ENCODE data around the gene ACOT11. TPM values are rescaled to one million over a fixed set of nuclear protein-coding genes. Genes with fewer than 3 reads are reported as not detected.

The ACOT11 gene
- polyA plus RNA-seq, 1 donor from 2014 or later, result not detected

DNA sequence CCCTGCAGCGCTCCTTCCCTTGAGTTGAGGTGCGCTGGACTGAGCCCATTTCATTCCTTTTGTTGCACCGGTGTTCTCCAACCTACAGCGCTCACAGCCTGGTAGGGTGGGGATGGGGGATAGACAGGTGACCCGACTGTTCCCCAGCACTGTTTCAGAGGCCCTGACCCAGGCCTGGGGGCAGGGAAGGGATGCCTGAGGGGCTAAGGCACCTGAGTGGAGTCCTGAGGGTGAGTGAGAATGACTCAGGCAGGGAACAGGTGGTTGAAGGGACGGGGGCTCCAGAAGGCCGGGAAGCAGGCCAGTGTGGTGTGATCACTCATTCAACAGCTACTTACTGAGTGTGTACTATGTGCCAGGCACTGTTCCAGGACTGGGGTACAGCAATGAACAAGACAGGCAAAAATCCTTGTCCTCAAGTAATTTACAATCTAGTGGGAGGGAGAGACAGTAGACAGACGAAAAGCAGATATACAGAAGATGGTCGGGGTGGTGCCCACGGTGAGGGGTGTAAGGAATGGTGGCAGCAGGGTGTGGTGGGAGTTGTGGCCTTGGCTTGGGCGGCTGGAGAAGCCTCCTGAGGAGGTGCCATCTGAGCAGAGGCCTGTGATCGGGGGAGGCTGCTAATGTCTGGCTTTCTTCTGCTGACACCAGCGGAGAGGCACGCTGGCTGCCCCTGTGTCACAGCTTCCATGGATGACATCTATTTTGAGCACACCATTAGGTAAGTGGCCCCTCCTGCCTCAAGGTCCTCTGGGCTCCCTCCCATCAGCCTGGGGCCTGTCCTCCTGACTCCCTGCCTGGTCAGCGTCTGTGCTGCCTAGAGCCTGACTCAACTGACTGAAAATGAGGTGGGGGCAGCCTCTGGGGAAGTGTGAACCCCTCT is 37.4 kb downstream of the ACOT11 start:
- Histone ChIP-seq H4K20me1 (ENCODE audit: insufficient read depth) (no peaks in the 10 kb centered on the region), H3K9me3 (ENCODE audit: low read length) (no peaks in the 10 kb centered on the region), H3F3A (ENCODE audit: insufficient read depth, low read length, poor library complexity, severe bottlenecking) (no peaks in the 10 kb centered on the region), H3K36me3 (ENCODE audit: insufficient read depth, low read length) (no peaks in the 10 kb centered on the region), H2AFZ (ENCODE audit: low read depth, low read length) (no peak overlapping the region), H3K9ac (ENCODE audit: low read length) (no peak overlapping the region), H3K27ac (ENCODE audit: low read length) (no peak overlapping the region), H3K4me3 (ENCODE audit: low read length) (no peak overlapping the region), H3K79me2 (replicated peaks; ENCODE audit: insufficient read depth, low read length) (no peaks in the 10 kb centered on the region), H3K4me2 (ENCODE audit: low read length) (no peak overlapping the region), H3K9me2 (ENCODE audit: insufficient read depth, low read length) (no peaks in the 10 kb centered on the region), H3K27me3 (ENCODE audit: insufficient read depth, low read depth, low read length) (no peaks in the 10 kb centered on the region)
- no peak for TF ChIP-seq SMC3 (conservative IDR thresholded peaks at IDR 0.05; ENCODE audit: poor library complexity)

DNA sequence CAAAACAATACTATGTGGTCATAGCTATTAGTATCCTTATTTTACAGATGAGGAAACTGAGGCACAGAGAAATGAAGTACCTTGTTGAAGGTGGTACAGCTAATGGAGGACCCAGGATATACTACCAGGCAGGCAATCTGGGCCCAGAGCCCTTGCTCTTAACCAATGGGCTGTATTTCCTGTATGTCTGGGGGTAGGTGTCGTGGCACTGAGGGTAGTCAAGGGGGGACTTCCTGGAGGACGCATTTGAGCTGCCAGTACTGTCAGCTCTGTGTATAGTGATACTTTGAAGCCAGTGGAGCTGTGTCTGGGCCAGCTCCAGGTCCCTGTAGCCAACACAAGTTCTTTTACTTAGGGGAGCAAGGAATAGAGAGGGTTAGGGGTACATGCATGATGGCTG is 40.3 kb downstream of the ACOT11 start:
- H3K79me2 ChIP-seq (replicated peaks; ENCODE audit: insufficient read depth, low read length), result no peaks in the 10 kb centered on the region
- no peaks in the 10 kb centered on the region for H3K27me3 ChIP-seq (ENCODE audit: insufficient read depth, low read depth, low read length)
- no peaks in the 10 kb centered on the region for H3K36me3 ChIP-seq (ENCODE audit: insufficient read depth, low read length)
- no peak overlapping the region for H2AFZ ChIP-seq (ENCODE audit: low read depth, low read length)
- H3K9me2 ChIP-seq (ENCODE audit: insufficient read depth, low read length), result no peaks in the 10 kb centered on the region
- H3K9ac ChIP-seq (ENCODE audit: low read length), result no peak overlapping the region
- H3K27ac ChIP-seq (ENCODE audit: low read length), result no peak overlapping the region
- no peaks in the 10 kb centered on the region for H4K20me1 ChIP-seq (ENCODE audit: insufficient read depth)
- no peaks in the 10 kb centered on the region for H3F3A ChIP-seq (ENCODE audit: insufficient read depth, low read length, poor library complexity, severe bottlenecking)
- no peaks in the 10 kb centered on the region for H3K9me3 ChIP-seq (ENCODE audit: low read length)
- TF ChIP-seq SMC3 (conservative IDR thresholded peaks at IDR 0.05; ENCODE audit: poor library complexity), result no peak
- no peak for TF ChIP-seq EP300 (conservative IDR thresholded peaks at IDR 0.05; ENCODE audit: poor library complexity, severe bottlenecking)
- TF ChIP-seq, protein P1, sequence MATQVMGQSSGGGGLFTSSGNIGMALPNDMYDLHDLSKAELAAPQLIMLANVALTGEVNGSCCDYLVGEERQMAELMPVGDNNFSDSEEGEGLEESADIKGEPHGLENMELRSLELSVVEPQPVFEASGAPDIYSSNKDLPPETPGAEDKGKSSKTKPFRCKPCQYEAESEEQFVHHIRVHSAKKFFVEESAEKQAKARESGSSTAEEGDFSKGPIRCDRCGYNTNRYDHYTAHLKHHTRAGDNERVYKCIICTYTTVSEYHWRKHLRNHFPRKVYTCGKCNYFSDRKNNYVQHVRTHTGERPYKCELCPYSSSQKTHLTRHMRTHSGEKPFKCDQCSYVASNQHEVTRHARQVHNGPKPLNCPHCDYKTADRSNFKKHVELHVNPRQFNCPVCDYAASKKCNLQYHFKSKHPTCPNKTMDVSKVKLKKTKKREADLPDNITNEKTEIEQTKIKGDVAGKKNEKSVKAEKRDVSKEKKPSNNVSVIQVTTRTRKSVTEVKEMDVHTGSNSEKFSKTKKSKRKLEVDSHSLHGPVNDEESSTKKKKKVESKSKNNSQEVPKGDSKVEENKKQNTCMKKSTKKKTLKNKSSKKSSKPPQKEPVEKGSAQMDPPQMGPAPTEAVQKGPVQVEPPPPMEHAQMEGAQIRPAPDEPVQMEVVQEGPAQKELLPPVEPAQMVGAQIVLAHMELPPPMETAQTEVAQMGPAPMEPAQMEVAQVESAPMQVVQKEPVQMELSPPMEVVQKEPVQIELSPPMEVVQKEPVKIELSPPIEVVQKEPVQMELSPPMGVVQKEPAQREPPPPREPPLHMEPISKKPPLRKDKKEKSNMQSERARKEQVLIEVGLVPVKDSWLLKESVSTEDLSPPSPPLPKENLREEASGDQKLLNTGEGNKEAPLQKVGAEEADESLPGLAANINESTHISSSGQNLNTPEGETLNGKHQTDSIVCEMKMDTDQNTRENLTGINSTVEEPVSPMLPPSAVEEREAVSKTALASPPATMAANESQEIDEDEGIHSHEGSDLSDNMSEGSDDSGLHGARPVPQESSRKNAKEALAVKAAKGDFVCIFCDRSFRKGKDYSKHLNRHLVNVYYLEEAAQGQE (IDR thresholded peaks at IDR 0.05; ENCODE audit: borderline replicate concordance), result no peak
- TF ChIP-seq, protein P2, sequence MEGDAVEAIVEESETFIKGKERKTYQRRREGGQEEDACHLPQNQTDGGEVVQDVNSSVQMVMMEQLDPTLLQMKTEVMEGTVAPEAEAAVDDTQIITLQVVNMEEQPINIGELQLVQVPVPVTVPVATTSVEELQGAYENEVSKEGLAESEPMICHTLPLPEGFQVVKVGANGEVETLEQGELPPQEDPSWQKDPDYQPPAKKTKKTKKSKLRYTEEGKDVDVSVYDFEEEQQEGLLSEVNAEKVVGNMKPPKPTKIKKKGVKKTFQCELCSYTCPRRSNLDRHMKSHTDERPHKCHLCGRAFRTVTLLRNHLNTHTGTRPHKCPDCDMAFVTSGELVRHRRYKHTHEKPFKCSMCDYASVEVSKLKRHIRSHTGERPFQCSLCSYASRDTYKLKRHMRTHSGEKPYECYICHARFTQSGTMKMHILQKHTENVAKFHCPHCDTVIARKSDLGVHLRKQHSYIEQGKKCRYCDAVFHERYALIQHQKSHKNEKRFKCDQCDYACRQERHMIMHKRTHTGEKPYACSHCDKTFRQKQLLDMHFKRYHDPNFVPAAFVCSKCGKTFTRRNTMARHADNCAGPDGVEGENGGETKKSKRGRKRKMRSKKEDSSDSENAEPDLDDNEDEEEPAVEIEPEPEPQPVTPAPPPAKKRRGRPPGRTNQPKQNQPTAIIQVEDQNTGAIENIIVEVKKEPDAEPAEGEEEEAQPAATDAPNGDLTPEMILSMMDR (IDR thresholded peaks at IDR 0.05; ENCODE audit: poor library complexity, severe bottlenecking), result no peak
- no peak for TF ChIP-seq POLR2AphosphoS5 (IDR thresholded peaks at IDR 0.05)
- TF ChIP-seq RAD21 (conservative IDR thresholded peaks at IDR 0.05), result no peak
- TF ChIP-seq MXI1 (conservative IDR thresholded peaks at IDR 0.05; ENCODE audit: poor library complexity, severe bottlenecking), result no peak
- no peak for TF ChIP-seq EZH2 (IDR thresholded peaks at IDR 0.05; ENCODE audit: borderline replicate concordance, insufficient read depth, low read length, poor library complexity, severe bottlenecking)
- TF ChIP-seq TAF1 (IDR thresholded peaks at IDR 0.05; ENCODE audit: low read depth), result no peak
- no peak overlapping the region for H3K4me3 ChIP-seq (ENCODE audit: low read length)
- H3K4me2 ChIP-seq (ENCODE audit: low read length), result no peak overlapping the region

Data from neural cell (in vitro differentiated cells).